Esophagus muscularis mucosa (tissue), 3 donors: ENCODE measurements around the gene NDUFS3.
"Not testable (repeated sequence)": the region's sequence is repeated elsewhere in the genome, so short reads cannot be mapped to it uniquely, and the experiment has no call there.

Source experiments
- POLR2A ChIP-seq: fragments of 450-650 bp; IDR thresholded peaks from one replicate; pipeline ENCODE4 v1.6.1; 2017; ENCODE audit warnings: antibody characterized with exemption, moderate library complexity, mild to moderate bottlenecking, low read depth
- TF ChIP-seq, protein P1 (sequence below), 3 experiments: fragments of 200-600 bp in 2 of 3; fragments of 450-650 bp in 1 of 3; sonication (generic) in 2 of 3; IDR thresholded peaks; one replicate each; pipeline ENCODE4 v1.5.1; 2017 to 2019; ENCODE audit warnings: antibody characterized with exemption in 3 of 3, mild to moderate bottlenecking in 2 of 3, moderate library complexity in 1 of 3

DNA sequence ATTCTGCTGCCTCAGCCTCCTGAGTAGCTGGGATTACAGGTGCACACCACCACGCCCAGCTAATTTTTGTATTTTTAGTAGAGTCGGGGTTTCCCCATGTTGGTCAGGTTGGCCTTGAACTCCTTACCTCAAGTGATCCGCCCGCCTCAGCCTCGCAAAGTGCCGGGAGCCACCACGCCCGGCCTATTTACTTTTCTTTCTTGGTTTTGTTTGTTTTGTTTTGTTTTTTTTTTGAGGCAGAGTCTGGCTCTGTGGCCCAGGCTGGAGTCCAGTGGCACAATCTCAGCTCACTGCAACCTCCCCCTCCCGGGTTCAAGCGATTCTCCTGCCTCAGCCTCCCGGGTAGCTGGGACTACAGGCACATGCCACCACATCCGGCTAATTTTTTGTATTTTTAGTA is 21.9 kb upstream of the NDUFS3 start:
- TF ChIP-seq, protein P1, sequence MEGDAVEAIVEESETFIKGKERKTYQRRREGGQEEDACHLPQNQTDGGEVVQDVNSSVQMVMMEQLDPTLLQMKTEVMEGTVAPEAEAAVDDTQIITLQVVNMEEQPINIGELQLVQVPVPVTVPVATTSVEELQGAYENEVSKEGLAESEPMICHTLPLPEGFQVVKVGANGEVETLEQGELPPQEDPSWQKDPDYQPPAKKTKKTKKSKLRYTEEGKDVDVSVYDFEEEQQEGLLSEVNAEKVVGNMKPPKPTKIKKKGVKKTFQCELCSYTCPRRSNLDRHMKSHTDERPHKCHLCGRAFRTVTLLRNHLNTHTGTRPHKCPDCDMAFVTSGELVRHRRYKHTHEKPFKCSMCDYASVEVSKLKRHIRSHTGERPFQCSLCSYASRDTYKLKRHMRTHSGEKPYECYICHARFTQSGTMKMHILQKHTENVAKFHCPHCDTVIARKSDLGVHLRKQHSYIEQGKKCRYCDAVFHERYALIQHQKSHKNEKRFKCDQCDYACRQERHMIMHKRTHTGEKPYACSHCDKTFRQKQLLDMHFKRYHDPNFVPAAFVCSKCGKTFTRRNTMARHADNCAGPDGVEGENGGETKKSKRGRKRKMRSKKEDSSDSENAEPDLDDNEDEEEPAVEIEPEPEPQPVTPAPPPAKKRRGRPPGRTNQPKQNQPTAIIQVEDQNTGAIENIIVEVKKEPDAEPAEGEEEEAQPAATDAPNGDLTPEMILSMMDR (IDR thresholded peaks at IDR 0.05) = not testable (repeated sequence)
- TF ChIP-seq POLR2A = not testable (repeated sequence)
